ENCODE data around the gene RELT.

RELT gene

DNA sequence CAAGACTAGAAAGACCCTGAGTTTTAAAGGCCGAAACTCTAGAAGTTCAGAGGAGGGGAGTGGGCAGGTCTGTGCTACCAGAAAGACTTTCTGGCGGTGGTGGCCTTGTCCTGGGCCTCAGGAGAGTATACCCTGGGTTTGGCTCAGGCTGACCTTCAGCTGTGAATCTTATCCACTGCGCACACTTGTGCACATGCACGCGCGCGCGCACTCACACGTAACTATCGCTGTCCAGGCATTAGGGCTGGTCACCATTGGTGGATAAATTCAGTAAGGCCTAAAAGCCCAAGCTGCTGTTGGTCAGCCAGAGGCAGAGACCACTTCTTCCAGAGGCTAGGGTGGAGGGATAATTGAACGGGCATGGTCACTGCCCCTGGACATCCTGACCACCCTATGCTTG, 43.0 kb upstream of the RELT start:
- TF ChIP-seq, protein P1, sequence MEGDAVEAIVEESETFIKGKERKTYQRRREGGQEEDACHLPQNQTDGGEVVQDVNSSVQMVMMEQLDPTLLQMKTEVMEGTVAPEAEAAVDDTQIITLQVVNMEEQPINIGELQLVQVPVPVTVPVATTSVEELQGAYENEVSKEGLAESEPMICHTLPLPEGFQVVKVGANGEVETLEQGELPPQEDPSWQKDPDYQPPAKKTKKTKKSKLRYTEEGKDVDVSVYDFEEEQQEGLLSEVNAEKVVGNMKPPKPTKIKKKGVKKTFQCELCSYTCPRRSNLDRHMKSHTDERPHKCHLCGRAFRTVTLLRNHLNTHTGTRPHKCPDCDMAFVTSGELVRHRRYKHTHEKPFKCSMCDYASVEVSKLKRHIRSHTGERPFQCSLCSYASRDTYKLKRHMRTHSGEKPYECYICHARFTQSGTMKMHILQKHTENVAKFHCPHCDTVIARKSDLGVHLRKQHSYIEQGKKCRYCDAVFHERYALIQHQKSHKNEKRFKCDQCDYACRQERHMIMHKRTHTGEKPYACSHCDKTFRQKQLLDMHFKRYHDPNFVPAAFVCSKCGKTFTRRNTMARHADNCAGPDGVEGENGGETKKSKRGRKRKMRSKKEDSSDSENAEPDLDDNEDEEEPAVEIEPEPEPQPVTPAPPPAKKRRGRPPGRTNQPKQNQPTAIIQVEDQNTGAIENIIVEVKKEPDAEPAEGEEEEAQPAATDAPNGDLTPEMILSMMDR (IDR thresholded peaks at IDR 0.05; ENCODE audit: borderline replicate concordance, control extremely low read depth, extremely low read depth, insufficient read depth, missing control alignments), result no peak
- no peak for DNase-seq (ENCODE audit: low spot score)
- in situ Hi-C loops (cut with MboI; ENCODE audit: low sequenced_read_pairs, unreplicated experiment), result no loop called here

DNA sequence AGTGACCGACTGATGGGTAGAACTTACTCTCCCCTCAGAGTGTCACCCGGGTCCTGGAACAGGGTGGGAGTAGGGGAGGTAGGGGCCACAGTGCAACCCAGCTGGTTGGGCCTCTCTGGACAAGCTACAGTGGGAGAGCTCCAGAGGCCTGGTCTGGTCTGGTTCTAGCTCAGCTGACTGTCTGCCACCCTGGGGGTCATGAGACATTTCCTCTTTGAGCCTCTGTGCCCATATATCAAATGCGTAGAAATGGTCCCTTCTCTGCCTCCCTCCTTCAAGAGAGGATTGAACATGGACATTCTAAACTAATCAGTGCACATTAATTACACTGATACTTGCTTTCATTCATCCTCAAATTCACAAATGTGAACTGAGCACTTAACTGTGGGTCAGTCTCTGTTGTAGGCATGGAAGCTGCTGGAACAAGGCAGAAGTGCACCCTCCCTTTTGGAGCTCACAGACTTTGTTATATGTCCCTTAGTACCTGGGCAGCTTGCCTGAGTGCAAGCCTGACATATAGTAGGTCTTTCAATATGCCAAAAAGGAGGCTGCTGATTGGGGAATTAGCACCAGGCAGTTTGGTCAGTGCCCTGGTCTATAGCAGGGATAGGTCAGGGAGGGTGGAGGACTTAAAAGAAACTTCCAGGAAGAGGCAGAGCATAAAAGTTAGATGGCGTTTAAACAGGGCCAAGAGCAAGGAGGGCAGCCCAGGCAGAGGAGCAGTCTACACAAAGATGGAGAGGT, 42.4 kb upstream of the RELT start:
- DNase-seq (ENCODE audit: low spot score), result no peak
- in situ Hi-C loops (cut with MboI; ENCODE audit: low sequenced_read_pairs, unreplicated experiment), result no loop called here
- TF ChIP-seq, protein P1 (IDR thresholded peaks at IDR 0.05; ENCODE audit: borderline replicate concordance, control extremely low read depth, extremely low read depth, insufficient read depth, missing control alignments), result no peak

DNA sequence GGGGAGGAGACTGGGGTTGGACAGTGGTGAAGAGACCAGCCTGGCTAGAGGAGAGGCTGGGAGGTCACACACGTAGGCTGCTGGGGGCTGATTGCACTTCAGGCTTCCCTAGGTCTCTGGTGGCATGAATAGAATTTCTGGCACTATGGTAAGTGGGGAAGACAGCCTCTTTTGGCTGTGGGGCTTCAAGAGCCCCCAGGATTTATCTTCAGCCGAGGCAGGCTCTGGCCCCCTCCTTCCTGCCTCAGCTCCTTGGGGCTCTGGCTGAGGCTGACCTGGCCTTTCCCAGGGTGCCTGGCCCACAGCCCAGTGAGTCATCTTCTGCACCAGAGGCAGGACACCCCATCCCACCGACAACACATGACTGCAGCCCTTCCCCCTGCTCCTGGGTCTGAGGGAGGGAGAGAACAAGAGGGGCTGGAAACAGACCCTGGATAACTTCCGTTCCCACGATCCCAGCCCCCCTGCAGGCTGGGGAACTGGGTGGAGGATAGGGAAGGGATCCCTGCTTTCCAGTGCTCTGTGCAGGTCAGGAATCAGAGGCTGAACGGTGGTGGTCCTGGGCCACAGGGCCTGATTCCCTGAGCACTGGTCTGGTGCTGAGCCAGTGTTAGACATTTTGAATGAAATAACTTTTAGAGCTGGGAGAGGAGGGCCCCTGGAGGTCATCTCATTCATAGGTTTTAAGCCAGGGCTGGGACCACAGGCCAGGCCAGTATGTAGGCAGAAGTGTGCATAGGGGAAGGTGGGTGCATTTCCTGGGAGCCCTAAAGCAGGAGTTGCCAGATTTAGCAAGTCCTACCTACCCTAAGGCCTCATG, 41.6 kb upstream of the RELT start:
- in situ Hi-C loops (cut with MboI; ENCODE audit: low sequenced_read_pairs, unreplicated experiment), result loop anchor here (5.0 kb wide), 1 partner anchor 32 kb away; no protein-coding TSS in a partner anchor
- DNase-seq (ENCODE audit: low spot score), result peak; percentile 75
- TF ChIP-seq, protein P1 (IDR thresholded peaks at IDR 0.05; ENCODE audit: borderline replicate concordance, control extremely low read depth, extremely low read depth, insufficient read depth, missing control alignments), result peak; percentile 52

DNA sequence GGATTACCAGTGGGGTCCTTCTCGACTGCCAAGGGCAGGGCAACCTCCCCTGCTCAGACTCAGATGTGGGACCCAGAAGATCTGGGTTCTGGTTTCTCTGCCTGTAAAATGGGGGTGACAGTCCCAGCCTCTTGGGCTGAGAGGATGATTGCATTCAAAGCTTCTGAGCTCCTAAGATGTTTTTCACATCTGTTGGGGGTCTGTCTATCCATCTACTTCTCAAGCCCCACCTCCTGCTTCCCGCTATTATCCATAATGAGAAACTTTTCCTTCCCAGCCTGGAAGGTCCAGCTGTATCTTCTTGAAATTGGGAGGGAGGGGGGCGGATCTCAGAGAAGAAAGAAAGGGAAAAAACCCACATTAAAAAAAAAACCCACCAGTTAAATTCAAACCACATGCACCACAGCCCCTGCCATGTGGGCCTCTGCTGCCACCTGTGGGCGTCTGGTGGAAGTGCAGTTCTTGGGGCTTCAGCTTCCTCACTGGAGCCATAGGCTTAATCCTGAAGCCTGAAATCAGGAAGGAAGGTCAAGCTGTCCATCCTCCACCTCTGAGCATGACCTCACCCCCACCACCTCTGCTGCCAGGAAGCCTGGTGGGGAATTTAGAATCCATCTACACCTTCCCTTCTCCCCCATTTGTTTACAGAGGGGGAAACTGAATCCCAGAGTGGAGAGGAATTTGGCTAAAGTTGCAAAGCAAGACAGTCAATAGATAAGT, 40.8 kb upstream of the RELT start:
- TF ChIP-seq, protein P1 (IDR thresholded peaks at IDR 0.05; ENCODE audit: borderline replicate concordance, control extremely low read depth, extremely low read depth, insufficient read depth, missing control alignments), result peak; percentile 94
- in situ Hi-C loops (cut with MboI; ENCODE audit: low sequenced_read_pairs, unreplicated experiment), result loop anchor here (5.0 kb wide), 1 partner anchor 33 kb away; no protein-coding TSS in a partner anchor
- peak; percentile 84 for DNase-seq (ENCODE audit: low spot score)

DNA sequence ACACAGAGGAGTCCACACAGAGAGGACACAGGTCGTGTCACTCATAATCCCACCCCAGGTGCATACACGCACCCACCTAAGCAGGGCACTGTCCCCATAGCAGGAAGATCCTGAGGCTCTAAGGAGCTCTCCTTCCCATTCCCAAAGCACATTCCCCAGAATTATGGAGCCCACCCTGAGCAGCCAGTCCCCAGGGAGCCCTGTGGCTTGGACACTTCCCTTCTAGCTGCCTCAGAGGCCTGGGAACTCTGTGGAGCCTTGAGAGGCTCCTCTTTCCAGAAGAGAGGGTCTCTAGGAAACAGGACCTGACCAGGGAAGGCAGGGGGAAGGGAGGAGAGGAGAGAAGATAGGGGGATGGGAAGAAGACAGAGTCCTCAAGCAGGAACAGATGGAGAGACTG, 38.4 kb upstream of the RELT start:
- no peak for DNase-seq (ENCODE audit: low spot score)
- in situ Hi-C loops (cut with MboI; ENCODE audit: low sequenced_read_pairs, unreplicated experiment), result loop anchor here (5.0 kb wide), 1 partner anchor 36 kb away; no protein-coding TSS in a partner anchor
- TF ChIP-seq, protein P1 (IDR thresholded peaks at IDR 0.05; ENCODE audit: borderline replicate concordance, control extremely low read depth, extremely low read depth, insufficient read depth, missing control alignments), result no peak

DNA sequence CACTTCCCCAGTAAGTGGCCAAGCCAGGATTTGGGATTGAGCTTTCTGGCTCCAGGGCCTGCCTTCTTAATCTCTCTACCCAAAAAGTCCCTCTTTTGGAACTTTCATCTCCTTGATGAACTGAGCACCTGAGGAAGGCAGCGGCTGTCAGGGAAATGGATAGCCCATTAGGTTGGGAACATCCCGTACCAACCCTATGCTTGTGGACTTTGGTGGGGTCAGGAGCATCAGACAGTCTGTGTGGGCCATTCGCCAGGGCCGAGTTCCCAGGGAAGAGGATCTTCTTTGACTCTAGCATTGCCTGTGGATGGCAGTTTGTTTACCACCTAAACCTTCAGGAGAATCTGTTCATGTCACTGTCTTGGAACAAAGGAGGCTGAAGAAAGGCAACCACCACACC, 37.9 kb upstream of the RELT start:
- no peak for DNase-seq (ENCODE audit: low spot score)
- TF ChIP-seq, protein P1 (IDR thresholded peaks at IDR 0.05; ENCODE audit: borderline replicate concordance, control extremely low read depth, extremely low read depth, insufficient read depth, missing control alignments), result no peak
- in situ Hi-C loops (cut with MboI; ENCODE audit: low sequenced_read_pairs, unreplicated experiment), result loop anchor here (5.0 kb wide), 1 partner anchor 36 kb away; no protein-coding TSS in a partner anchor

Data from GM13976 (cell line).